Measurements from ENCODE around the gene ADGRL2. TPM values are rescaled to one million over a fixed set of nuclear protein-coding genes. Genes with fewer than 3 reads are reported as not detected.

The ADGRL2 gene
- total and polyA plus RNA-seq, 3 donors from 2014 or later, result 13.5 to 25.2 (median 13.8) TPM

DNA sequence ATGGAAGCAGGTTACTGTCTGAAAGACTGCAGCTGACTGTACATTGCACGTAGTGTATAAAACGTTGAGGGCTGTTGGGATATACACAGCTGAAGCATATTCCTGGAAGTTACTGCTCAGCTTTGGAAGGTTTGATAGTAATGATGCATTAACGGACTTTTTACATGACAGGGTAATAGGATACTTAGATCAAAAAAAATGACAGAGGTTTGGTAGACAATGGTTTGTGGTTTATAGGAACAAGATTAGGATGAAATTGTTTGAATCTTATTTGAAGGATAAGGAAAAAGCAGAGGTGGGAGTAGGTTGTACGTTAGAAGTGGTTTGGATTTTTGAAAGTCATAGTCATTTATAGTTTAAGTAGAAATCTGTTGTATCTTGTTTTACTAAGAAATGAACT lies 33.0 kb downstream of the ADGRL2 start:
- H3K4me1 ChIP-seq, result no peaks in the 10 kb centered on the region
- TF ChIP-seq, protein P1, sequence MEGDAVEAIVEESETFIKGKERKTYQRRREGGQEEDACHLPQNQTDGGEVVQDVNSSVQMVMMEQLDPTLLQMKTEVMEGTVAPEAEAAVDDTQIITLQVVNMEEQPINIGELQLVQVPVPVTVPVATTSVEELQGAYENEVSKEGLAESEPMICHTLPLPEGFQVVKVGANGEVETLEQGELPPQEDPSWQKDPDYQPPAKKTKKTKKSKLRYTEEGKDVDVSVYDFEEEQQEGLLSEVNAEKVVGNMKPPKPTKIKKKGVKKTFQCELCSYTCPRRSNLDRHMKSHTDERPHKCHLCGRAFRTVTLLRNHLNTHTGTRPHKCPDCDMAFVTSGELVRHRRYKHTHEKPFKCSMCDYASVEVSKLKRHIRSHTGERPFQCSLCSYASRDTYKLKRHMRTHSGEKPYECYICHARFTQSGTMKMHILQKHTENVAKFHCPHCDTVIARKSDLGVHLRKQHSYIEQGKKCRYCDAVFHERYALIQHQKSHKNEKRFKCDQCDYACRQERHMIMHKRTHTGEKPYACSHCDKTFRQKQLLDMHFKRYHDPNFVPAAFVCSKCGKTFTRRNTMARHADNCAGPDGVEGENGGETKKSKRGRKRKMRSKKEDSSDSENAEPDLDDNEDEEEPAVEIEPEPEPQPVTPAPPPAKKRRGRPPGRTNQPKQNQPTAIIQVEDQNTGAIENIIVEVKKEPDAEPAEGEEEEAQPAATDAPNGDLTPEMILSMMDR (IDR thresholded peaks at IDR 0.05), result no peak
- TF ChIP-seq POLR2A (IDR thresholded peaks at IDR 0.05), result no peak
- no peaks in the 10 kb centered on the region for H3K9me3 ChIP-seq
- no peaks in the 10 kb centered on the region for H3K36me3 ChIP-seq (ENCODE audit: low read depth, missing control alignments)
- no peak overlapping the region for H3K4me3 ChIP-seq
- WGBS, 2 donors, result 81 to 84% methylated on average over 4 of the region's 4 CpGs
- no peaks in the 10 kb centered on the region for H3K27me3 ChIP-seq
- no peak for DNase-seq
- no peak overlapping the region for H3K27ac ChIP-seq
- intact Hi-C loops (cut with DNase I; ENCODE audit: low total_unique reads), result no loop called here

DNA sequence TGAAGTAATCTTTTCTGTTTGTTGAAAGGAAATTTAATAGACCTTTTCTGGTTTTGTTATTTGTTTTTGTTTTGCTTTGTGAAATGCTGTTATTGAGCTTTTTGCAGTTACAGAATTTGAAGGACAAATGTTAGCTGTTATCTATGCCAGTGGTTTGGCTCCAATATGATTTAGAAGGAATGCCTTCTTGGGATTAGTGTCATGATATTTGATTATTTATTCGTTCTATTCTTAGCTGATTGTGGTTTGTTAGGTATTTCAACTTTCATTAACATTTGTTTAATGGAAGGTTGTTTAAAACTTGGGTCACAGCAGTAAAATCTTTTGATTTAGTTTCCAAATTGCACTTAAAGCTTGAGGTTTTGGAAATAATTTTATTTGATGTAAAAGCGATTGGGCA lies 33.5 kb downstream of the ADGRL2 start:
- WGBS, 2 donors, result 64 to 67% methylated on average over 2 of the region's 2 CpGs
- no peak for DNase-seq
- TF ChIP-seq, protein P1 (IDR thresholded peaks at IDR 0.05), result no peak
- no peak for TF ChIP-seq POLR2A (IDR thresholded peaks at IDR 0.05)
- Histone ChIP-seq H3K4me1 (no peaks in the 10 kb centered on the region), H3K4me3 (no peak overlapping the region), H3K27ac (no peak overlapping the region), H3K36me3 (ENCODE audit: low read depth, missing control alignments) (no peaks in the 10 kb centered on the region), H3K9me3 (no peaks in the 10 kb centered on the region), H3K27me3 (no peaks in the 10 kb centered on the region)
- intact Hi-C loops (cut with DNase I; ENCODE audit: low total_unique reads), result no loop called here

DNA sequence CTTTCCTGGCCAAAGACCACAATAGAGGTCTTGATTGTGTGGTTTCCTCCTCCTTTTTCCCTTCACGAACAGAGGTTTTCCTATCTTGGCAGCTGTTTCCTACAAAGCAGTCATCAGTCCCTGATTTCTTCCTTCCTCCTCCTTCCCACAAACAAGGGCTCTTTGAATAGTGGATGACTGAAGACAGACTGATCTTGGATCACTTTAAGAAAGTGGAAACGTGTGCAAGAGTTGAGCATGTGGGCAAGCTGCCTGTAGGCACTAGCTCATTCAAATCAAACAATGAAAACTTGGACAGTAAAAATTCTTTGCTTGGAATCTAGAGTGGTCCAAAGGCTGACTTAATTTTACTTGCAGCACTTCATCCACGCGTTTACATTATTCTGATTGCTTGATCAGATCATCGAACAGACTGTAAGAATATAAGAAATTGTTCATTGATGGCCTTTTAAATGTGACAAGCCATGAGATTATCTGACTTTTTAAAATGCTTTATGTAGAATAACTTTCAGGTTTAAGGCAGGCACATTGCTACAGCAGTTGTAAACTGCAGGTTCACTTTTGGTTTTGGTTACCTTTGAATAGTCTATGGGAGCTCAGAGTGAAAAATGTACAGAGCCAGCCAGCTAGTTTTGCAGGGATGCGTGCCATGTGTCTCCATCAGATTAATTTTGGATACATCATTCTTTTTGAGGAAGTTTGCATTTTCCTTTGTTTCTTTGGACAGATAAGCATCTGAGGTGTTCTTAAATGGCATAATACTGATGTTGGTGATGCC lies 34.4 kb downstream of the ADGRL2 start:
- no peak overlapping the region for H3K4me3 ChIP-seq
- no peaks in the 10 kb centered on the region for H3K4me1 ChIP-seq
- no peak for DNase-seq
- TF ChIP-seq, protein P1 (IDR thresholded peaks at IDR 0.05), result no peak
- no peak for TF ChIP-seq POLR2A (IDR thresholded peaks at IDR 0.05)
- no peaks in the 10 kb centered on the region for H3K36me3 ChIP-seq (ENCODE audit: low read depth, missing control alignments)
- WGBS, 2 donors, result 54 to 62% methylated on average over 6 of the region's 6 CpGs
- intact Hi-C loops (cut with DNase I; ENCODE audit: low total_unique reads), result no loop called here
- no peaks in the 10 kb centered on the region for H3K9me3 ChIP-seq
- H3K27me3 ChIP-seq, result no peaks in the 10 kb centered on the region
- no peak overlapping the region for H3K27ac ChIP-seq

DNA sequence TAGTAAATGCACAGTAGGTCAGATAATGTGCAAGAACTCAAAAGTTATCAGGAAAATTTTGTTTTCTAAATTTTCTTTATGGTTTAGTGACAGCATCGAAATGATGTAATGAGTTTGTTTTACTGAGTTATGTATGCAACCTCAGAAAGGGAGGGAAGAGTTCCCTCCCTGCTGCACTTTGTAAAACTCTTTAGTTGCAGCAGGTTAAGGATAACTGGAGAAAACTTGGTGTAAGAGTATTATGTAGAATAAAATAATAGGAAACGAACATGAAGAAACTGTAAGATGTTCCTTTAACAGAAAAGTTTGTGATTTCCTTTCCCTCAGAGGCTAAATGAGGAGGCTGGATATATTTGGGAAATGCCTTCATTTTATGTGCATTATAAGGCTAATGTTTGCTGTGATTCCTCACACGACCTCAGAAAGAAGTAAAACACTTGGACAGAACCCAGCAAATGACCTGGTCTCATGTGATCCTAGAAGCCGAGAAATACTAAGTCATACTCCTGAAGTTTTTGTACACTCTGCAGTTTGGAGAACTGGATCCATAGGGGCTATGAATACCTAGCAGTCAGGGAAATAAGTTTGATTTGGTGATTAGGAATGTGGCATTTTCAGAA lies 35.4 kb downstream of the ADGRL2 start:
- DNase-seq, result no peak
- Histone ChIP-seq H3K4me1 (no peaks in the 10 kb centered on the region), H3K27ac (no peak overlapping the region), H3K27me3 (no peaks in the 10 kb centered on the region), H3K36me3 (ENCODE audit: low read depth, missing control alignments) (no peaks in the 10 kb centered on the region), H3K9me3 (no peaks in the 10 kb centered on the region), H3K4me3 (no peak overlapping the region)
- intact Hi-C loops (cut with DNase I; ENCODE audit: low total_unique reads), result no loop called here
- no peak for TF ChIP-seq POLR2A (IDR thresholded peaks at IDR 0.05)
- TF ChIP-seq, protein P1 (IDR thresholded peaks at IDR 0.05), result no peak
- WGBS, 2 donors, result 57 to 62% methylated on average over 4 of the region's 4 CpGs

All from testis (tissue), 3 donors.